Aorta (tissue), 5 donors: ENCODE results near the gene REC8. TPM values are rescaled to one million over a fixed set of nuclear protein-coding genes. Genes with fewer than 3 reads are reported as not detected.
"Not testable (repeated sequence)": the region's sequence is repeated elsewhere in the genome, so short reads cannot be mapped to it uniquely, and the experiment has no call there.

Experiments
- ATAC-seq: fragments of 200-7000 bp; cut with Tn5 transposase; one replicate; pipeline ENCODE4 v1.9.1; 2022; ENCODE audit warnings: moderate library complexity; ENCODE audit not compliant: low FRiP score
- DNase-seq, 2 donors: peaks; one replicate each; pipeline ENCODE4 v3.0.0-alpha.2; 2020
- H3K27ac ChIP-seq, 2 donors: one replicate each; pipeline ENCODE4 v1.5.1; 2013; ENCODE audit warnings: low read length in 2 of 2, mild to moderate bottlenecking in 2 of 2, moderate library complexity in 2 of 2, control low read depth in 1 of 2, inconsistent platforms in 1 of 2, low read depth in 1 of 2
- H3K27me3 ChIP-seq, 2 donors: one replicate each; pipeline ENCODE4 v1.6.1; 2013; ENCODE audit warnings: control low read depth in 1 of 2, low read length in 1 of 2, mild to moderate bottlenecking in 1 of 2, moderate library complexity in 1 of 2; ENCODE audit not compliant: insufficient read depth in 2 of 2, control insufficient read depth in 1 of 2
- H3K36me3 ChIP-seq, 2 donors: one replicate each; pipeline ENCODE4 v1.6.1; 2013; ENCODE audit warnings: control low read depth in 1 of 2, low read length in 1 of 2, mild to moderate bottlenecking in 1 of 2; ENCODE audit not compliant: insufficient read depth in 2 of 2, control insufficient read depth in 1 of 2
- H3K4me1 ChIP-seq, 2 donors: one replicate each; pipeline ENCODE4 v1.6.1; 2013; ENCODE audit warnings: low read length in 2 of 2, control low read depth in 1 of 2, mild to moderate bottlenecking in 1 of 2, moderate library complexity in 1 of 2; ENCODE audit not compliant: insufficient read depth in 2 of 2, control insufficient read depth in 1 of 2
- H3K4me3 ChIP-seq, 2 donors: one replicate each; pipeline ENCODE4 v1.5.1; 2013; ENCODE audit warnings: low read length in 2 of 2, control low read depth in 1 of 2, mild to moderate bottlenecking in 1 of 2
- H3K9me3 ChIP-seq: one replicate; pipeline ENCODE4 v1.6.1; 2013; ENCODE audit warnings: mild to moderate bottlenecking, low read length; ENCODE audit not compliant: control insufficient read depth
- WGBS, 2 donors: extraction: QIAGEN DNeasy Blood & Tissue Kit; methylation state at CpG; one replicate each; pipeline ENCODE4 v1.1.7; 2013; 5-methylcytosine and 5-hydroxymethylcytosine counted together
- intact Hi-C, 2 donors: fragments of 100-400 bp; cut with DNase I; formaldehyde crosslinking; loops; one replicate each; pipeline versions ENCODE4 v1.14.2 to v1.15.0; 2022
- microRNA-seq, 2 donors: library from miRNA; unstranded; fragments of <30 nt; microRNA quantifications; one replicate each; pipeline ENCODE4 v1.2.0, GENCODE V29; 2020
- polyA plus RNA-seq, 2 donors: library from polyadenylated mRNA; stranded (reverse); fragments of 200-250 nt; gene quantifications; one replicate each; pipeline ENCODE4 v1.2.3, GENCODE V29; 2013
- total RNA-seq, 2 donors: library from RNA; stranded (reverse); fragmentation: NEBNext Ultra II Directional; extraction: Animal tissue kit (Norgen Biotek cat#: 25700); gene quantifications; one replicate each; pipeline ENCODE4 v1.2.1, GENCODE V29; 2021
- donor health status: healthy with polysubstance abuse.
- donor health status: Bipolar disorder and iron deficiency.
- donor health status: DM: no; HTN: no; CAD: no.
- donor health status: DM: no; HTN: no; CAD: no.
- donor health status: DM: yes; HTN: yes; CAD: no.

REC8 gene
- total and polyA plus RNA-seq, 4 donors, result 2.4 to 18.1 (median 10.7) TPM

- ATAC-seq, H3K27me3 ChIP-seq, intact Hi-C loops, H3K27ac ChIP-seq, H3K4me1 ChIP-seq, H3K4me3 ChIP-seq, DNase-seq, H3K9me3 ChIP-seq, H3K36me3 ChIP-seq: not testable (repeated sequence)
- WGBS, 2 donors, result 97% methylated on average over 4 of the region's 4 CpGs
Measured at GRCh38 chr14:24222987-24223386, 51.1 kb downstream of the REC8 start.

GRCh38 chr14:24224618-24225071 lies 52.8 kb downstream of the REC8 start:
- 82 to 85% methylated on average over 7 of the region's 7 CpGs for WGBS, 2 donors
- no peak overlapping the region for H3K27ac ChIP-seq
- intact Hi-C loops, result no loop called here

GRCh38 chr14:24226473-24226872 lies 54.6 kb downstream of the REC8 start:
- H3K9me3 ChIP-seq, result no peaks in the 10 kb centered on the region
- DNase-seq, result no peak
- no peaks in the 10 kb centered on the region for H3K27me3 ChIP-seq
- H3K36me3 ChIP-seq, result no peaks in the 10 kb centered on the region
- ATAC-seq, result no peak
- no peak overlapping the region for H3K4me3 ChIP-seq
- 58 to 63% methylated on average over 1 of the region's 1 CpG for WGBS, 2 donors
- no peak overlapping the region for H3K27ac ChIP-seq
- no peaks in the 10 kb centered on the region for H3K4me1 ChIP-seq
- intact Hi-C loops, result no loop called here

More at GRCh38 chr14:24224618-24225071, 52.8 kb downstream of the REC8 start:
- Histone ChIP-seq H3K4me1 (no peaks in the 10 kb centered on the region), H3K9me3 (no peaks in the 10 kb centered on the region), H3K27me3 (no peaks in the 10 kb centered on the region), H3K4me3 (no peak overlapping the region), H3K36me3 (no peaks in the 10 kb centered on the region)
- DNase-seq (no peak), ATAC-seq (no peak)

GRCh38 chr14:24228902-24229301 lies 57.0 kb downstream of the REC8 start:
- Histone ChIP-seq H3K9me3 (no peaks in the 10 kb centered on the region), H3K27ac (no peak overlapping the region), H3K36me3 (no peaks in the 10 kb centered on the region), H3K4me3 (no peak overlapping the region), H3K4me1 (peaks cover 0 to 3% of the 10 kb centered on the region in 2 donors), H3K27me3 (no peaks in the 10 kb centered on the region)
- 0 to 2% methylated on average over 1 of the region's 1 CpG for WGBS, 2 donors
- intact Hi-C loops, result no loop called here
- ATAC-seq (no peak), DNase-seq (no peak)

Small RNA genes within 50 kb of the gene (microRNA-seq; reads per million reads assigned to microRNA genes)
- 0 reads per million in 2 donors for gene MIR7703

Other genes starting within 250 kb of the REC8 start
Only the 30 nearest of the 32 such genes appear.
- gene DHRS4L2, start 183.2 kb upstream of the REC8 start, total RNA-seq, result 10 to 100 TPM; 15.1 to 17.5 TPM
- gene DHRS4L2, start 183.2 kb upstream of the REC8 start, polyA plus RNA-seq, result 10 to 100 TPM; 22.2 to 44.3 TPM
- under 1 TPM; 0.24 to 0.42 TPM for gene CARMIL3, start 120.1 kb upstream of the REC8 start, total RNA-seq
- gene CARMIL3, start 120.1 kb upstream of the REC8 start, polyA plus RNA-seq, result under 1 TPM in 1 of 2 donors, not detected in 1; 0.43 TPM
- gene CPNE6, start 100.5 kb upstream of the REC8 start, total RNA-seq, result under 1 TPM; 0.71 to 0.99 TPM
- under 1 TPM; 0.03 to 0.25 TPM for gene CPNE6, start 100.5 kb upstream of the REC8 start, polyA plus RNA-seq
- 10 to 100 TPM; 19.6 to 22.5 TPM for gene PCK2, start 77.8 kb upstream of the REC8 start, total RNA-seq
- 10 to 100 TPM; 14.7 to 82.5 TPM for gene PCK2, start 77.8 kb upstream of the REC8 start, polyA plus RNA-seq
- 10 to 100 TPM; 35.5 to 39.6 TPM for gene DCAF11, start 57.3 kb upstream of the REC8 start, total RNA-seq
- gene DCAF11, start 57.3 kb upstream of the REC8 start, polyA plus RNA-seq, result 10 to 100 TPM; 37.3 to 41.8 TPM
- gene NRL, start 57.1 kb upstream of the REC8 start, total RNA-seq, result 1 to 10 TPM; 1.1 to 1.4 TPM
- gene NRL, start 57.1 kb upstream of the REC8 start, polyA plus RNA-seq, result 1 to 10 TPM in 1 of 2 donors, under 1 TPM in 1; 0.63 to 1.3 TPM
- gene FITM1, start 41.4 kb upstream of the REC8 start, total RNA-seq, result under 1 TPM; 0.71 to 0.75 TPM
- gene FITM1, start 41.4 kb upstream of the REC8 start, polyA plus RNA-seq, result under 1 TPM in 1 of 2 donors, not detected in 1; 0.56 TPM
- 100 to 1,000 TPM; 112 to 125 TPM for gene PSME1, start 35.9 kb upstream of the REC8 start, total RNA-seq
- gene PSME1, start 35.9 kb upstream of the REC8 start, polyA plus RNA-seq, result 100 to 1,000 TPM; 206 to 210 TPM
- 10 to 100 TPM; 12.8 to 15.3 TPM for gene EMC9, start 30.5 kb upstream of the REC8 start, total RNA-seq
- gene EMC9, start 30.5 kb upstream of the REC8 start, polyA plus RNA-seq, result 10 to 100 TPM; 18.3 to 41.9 TPM
- gene PSME2, start 25.5 kb upstream of the REC8 start, total RNA-seq, result 10 to 100 TPM; 86.1 to 93.6 TPM
- gene PSME2, start 25.5 kb upstream of the REC8 start, polyA plus RNA-seq, result 100 to 1,000 TPM; 142 to 261 TPM
- 10 to 100 TPM; 51.6 to 61.1 TPM for gene RNF31, start 24.6 kb upstream of the REC8 start, total RNA-seq
- 100 to 1,000 TPM in 1 of 2 donors, 1 to 10 TPM in 1; 9.1 to 167 TPM for gene RNF31, start 24.6 kb upstream of the REC8 start, polyA plus RNA-seq
- 100 to 1,000 TPM; 113 to 117 TPM for gene IRF9, start 10.8 kb upstream of the REC8 start, total RNA-seq
- gene IRF9, start 10.8 kb upstream of the REC8 start, polyA plus RNA-seq, result 100 to 1,000 TPM in 1 of 2 donors, 10 to 100 TPM in 1; 56.0 to 111 TPM
- 10 to 100 TPM; 23.4 to 29.3 TPM for gene IPO4, start 16.7 kb downstream of the REC8 start, total RNA-seq
- gene IPO4, start 16.7 kb downstream of the REC8 start, polyA plus RNA-seq, result 10 to 100 TPM in 1 of 2 donors, 1 to 10 TPM in 1; 3.4 to 11.6 TPM
- 10 to 100 TPM; 35.3 to 37.3 TPM for gene TM9SF1, start 23.4 kb downstream of the REC8 start, total RNA-seq
- 10 to 100 TPM; 15.8 to 35.0 TPM for gene TM9SF1, start 23.4 kb downstream of the REC8 start, polyA plus RNA-seq
- gene TSSK4, start 33.6 kb downstream of the REC8 start, total RNA-seq, result under 1 TPM in 1 of 2 donors, not detected in 1; 0.39 TPM
- gene TSSK4, start 33.6 kb downstream of the REC8 start, polyA plus RNA-seq, result not detected
- 10 to 100 TPM; 38.3 to 45.8 TPM for gene CHMP4A, start 41.4 kb downstream of the REC8 start, total RNA-seq
- 100 to 1,000 TPM; 130 to 179 TPM for gene CHMP4A, start 41.4 kb downstream of the REC8 start, polyA plus RNA-seq
- gene MDP1, start 44.0 kb downstream of the REC8 start, total RNA-seq, result 10 to 100 TPM; 15.2 to 19.5 TPM
- gene MDP1, start 44.0 kb downstream of the REC8 start, polyA plus RNA-seq, result 10 to 100 TPM; 38.7 to 49.6 TPM
- gene NEDD8, start 60.3 kb downstream of the REC8 start, total RNA-seq, result 100 to 1,000 TPM; 122 to 123 TPM
- 100 to 1,000 TPM; 222 to 345 TPM for gene NEDD8, start 60.3 kb downstream of the REC8 start, polyA plus RNA-seq
- gene GMPR2, start 60.8 kb downstream of the REC8 start, total RNA-seq, result 10 to 100 TPM; 44.6 to 59.1 TPM
- 10 to 100 TPM; 55.2 to 66.6 TPM for gene GMPR2, start 60.8 kb downstream of the REC8 start, polyA plus RNA-seq
- 10 to 100 TPM; 78.3 to 79.2 TPM for gene TINF2, start 70.5 kb downstream of the REC8 start, total RNA-seq
- 10 to 100 TPM; 40.9 to 48.0 TPM for gene TINF2, start 70.5 kb downstream of the REC8 start, polyA plus RNA-seq
- gene TGM1, start 91.1 kb downstream of the REC8 start, total RNA-seq, result 1 to 10 TPM in 1 of 2 donors, under 1 TPM in 1; 0.52 to 5.7 TPM
- gene TGM1, start 91.1 kb downstream of the REC8 start, polyA plus RNA-seq, result 1 to 10 TPM in 1 of 2 donors, under 1 TPM in 1; 0.88 to 1.3 TPM
- gene RABGGTA, start 99.5 kb downstream of the REC8 start, total RNA-seq, result 10 to 100 TPM; 17.1 to 26.1 TPM
- 10 to 100 TPM; 19.0 to 40.0 TPM for gene RABGGTA, start 99.5 kb downstream of the REC8 start, polyA plus RNA-seq
- gene DHRS1, start 127.7 kb downstream of the REC8 start, total RNA-seq, result 10 to 100 TPM; 21.2 to 27.3 TPM
- gene DHRS1, start 127.7 kb downstream of the REC8 start, polyA plus RNA-seq, result 10 to 100 TPM; 29.6 to 33.2 TPM
- gene NOP9, start 127.8 kb downstream of the REC8 start, total RNA-seq, result 10 to 100 TPM; 17.8 to 19.9 TPM
- 10 to 100 TPM in 1 of 2 donors, 1 to 10 TPM in 1; 7.9 to 10.8 TPM for gene NOP9, start 127.8 kb downstream of the REC8 start, polyA plus RNA-seq
- 10 to 100 TPM; 12.2 to 13.9 TPM for gene CIDEB, start 135.9 kb downstream of the REC8 start, total RNA-seq
- 10 to 100 TPM in 1 of 2 donors, 1 to 10 TPM in 1; 3.3 to 17.2 TPM for gene CIDEB, start 135.9 kb downstream of the REC8 start, polyA plus RNA-seq
- 1 to 10 TPM; 3.7 to 5.5 TPM for gene LTB4R2, start 138.1 kb downstream of the REC8 start, total RNA-seq
- under 1 TPM; 0.38 to 0.95 TPM for gene LTB4R2, start 138.1 kb downstream of the REC8 start, polyA plus RNA-seq
- 1 to 10 TPM; 7.0 to 8.2 TPM for gene LTB4R, start 139.4 kb downstream of the REC8 start, total RNA-seq
- gene LTB4R, start 139.4 kb downstream of the REC8 start, polyA plus RNA-seq, result 1 to 10 TPM; 2.9 to 5.2 TPM
- 100 to 1,000 TPM in 1 of 2 donors, 10 to 100 TPM in 1; 45.7 to 111 TPM for gene ADCY4, start 163.0 kb downstream of the REC8 start, total RNA-seq
- gene ADCY4, start 163.0 kb downstream of the REC8 start, polyA plus RNA-seq, result 1 to 10 TPM in 1 of 2 donors, under 1 TPM in 1; 0.25 to 6.1 TPM
- gene RIPK3, start 167.9 kb downstream of the REC8 start, total RNA-seq, result 10 to 100 TPM in 1 of 2 donors, 1 to 10 TPM in 1; 8.0 to 15.8 TPM
- gene RIPK3, start 167.9 kb downstream of the REC8 start, polyA plus RNA-seq, result 1 to 10 TPM; 4.0 to 6.1 TPM
- 100 to 1,000 TPM in 1 of 2 donors, 10 to 100 TPM in 1; 85.5 to 121 TPM for gene NFATC4, start 196.1 kb downstream of the REC8 start, total RNA-seq
- gene NFATC4, start 196.1 kb downstream of the REC8 start, polyA plus RNA-seq, result 100 to 1,000 TPM in 1 of 2 donors, 10 to 100 TPM in 1; 23.0 to 572 TPM